GM12878 (cell line): Measurements from ENCODE around the gene PRR35. TPM values are rescaled to one million over a fixed set of nuclear protein-coding genes. Genes with fewer than 3 reads are reported as not detected.

Source experiments
- ATAC-seq: fragments of 200-7000 bp; cut with Tn5 transposase; 3 replicates; pipeline ENCODE4 v1.9.1; 2020; ENCODE audit warnings: mild to moderate bottlenecking, moderate library complexity
- BruUV-seq: library from RNA; stranded (reverse); fragments of 400-500 nt; replicated peaks from 2 replicates; lab custom pipeline; 2021; lab: Mats Ljungman, UMichigan
- CTCF ChIA-PET: fragments of 300-600 bp; sonication (Branson Sonifier 250); formaldehyde crosslinking; extraction: SDS; loops from one replicate; lab custom pipeline; 2021; ENCODE audit warnings: inconsistent platforms; lab: Yijun Ruan, JAX
- POLR2A ChIA-PET: fragments of 350-600 bp; formaldehyde crosslinking; extraction: SDS; loops from one replicate; lab custom pipeline; 2021; ENCODE audit warnings: inconsistent platforms; lab: Charles Lee
- RAD21 ChIA-PET: fragments of 300-600 bp; sonication (Branson Sonifier 250); formaldehyde crosslinking; loops from one replicate; lab custom pipeline; 2023; ENCODE audit warnings: antibody characterized with exemption; ENCODE audit not compliant: unreplicated experiment; lab: Charles Lee
- SMC1A ChIA-PET: fragments of 300-600 bp; sonication (Branson Sonifier 250); formaldehyde crosslinking; loops from one replicate; lab custom pipeline; 2023; ENCODE audit not compliant: unreplicated experiment, uncharacterized antibody; lab: Charles Lee
- DNase-seq: peaks from one replicate; pipeline ENCODE4 v3.0.0-alpha.2; 2011; ENCODE audit warnings: low read depth, low spot score
- FAIRE-seq: peaks from 3 replicates; lab custom pipeline; 2011; peaks lifted over from hg19 to GRCh38; lab: Jason Lieb, UNC
- H2AFZ ChIP-seq: 2 replicates; pipeline ENCODE4 v1.6.0; 2011; ENCODE audit warnings: low read depth, low read length, control low read depth; ENCODE audit not compliant: control insufficient read depth
- H3K27ac ChIP-seq: 2 replicates; pipeline ENCODE4 v1.5.1; 2011; ENCODE audit warnings: control low read depth; ENCODE audit not compliant: control insufficient read depth, insufficient read depth
- H3K27me3 ChIP-seq, 2 experiments: replicated peaks in 1 of 2; 2 replicates each; pipeline versions ENCODE4 v1.6.0 to v1.6.1; 2011; ENCODE audit warnings: low read length in 1 of 2; ENCODE audit not compliant: control insufficient read depth in 2 of 2, insufficient read depth in 2 of 2
- H3K36me3 ChIP-seq, 2 experiments: 2 replicates each; pipeline ENCODE4 v1.5.1; 2011; ENCODE audit warnings: low read length in 1 of 2; ENCODE audit not compliant: control insufficient read depth in 2 of 2, insufficient read depth in 2 of 2
- H3K4me1 ChIP-seq: 2 replicates; pipeline ENCODE4 v1.6.1; 2011; ENCODE audit warnings: mild to moderate bottlenecking, low read length, moderate library complexity, mixed read lengths; ENCODE audit not compliant: control insufficient read depth, insufficient read depth
- H3K4me2 ChIP-seq: 2 replicates; pipeline ENCODE4 v1.6.0; 2011; ENCODE audit warnings: control low read depth; ENCODE audit not compliant: control insufficient read depth, insufficient read depth
- H3K4me3 ChIP-seq: fragments of 200-600 bp; sonication (generic); 2 replicates; pipeline ENCODE4 v1.5.1; 2016
- H3K79me2 ChIP-seq: 2 replicates; pipeline ENCODE4 v1.6.0; 2011; ENCODE audit warnings: low read length; ENCODE audit not compliant: control insufficient read depth, insufficient read depth
- H3K9ac ChIP-seq: 2 replicates; pipeline ENCODE4 v1.8.0; 2011; ENCODE audit warnings: low read length, control low read depth, mixed read lengths; ENCODE audit not compliant: control insufficient read depth, insufficient read depth
- H3K9me3 ChIP-seq: replicated peaks from 3 replicates; pipeline ENCODE4 v1.5.1; 2011; ENCODE audit warnings: mild to moderate bottlenecking, low read length; ENCODE audit not compliant: control insufficient read depth, insufficient read depth
- H4K20me1 ChIP-seq: 2 replicates; pipeline ENCODE4 v1.6.0; 2011; ENCODE audit not compliant: control insufficient read depth, insufficient read depth
- ATF7 ChIP-seq: fragments of 450-650 bp; IDR thresholded peaks from 2 replicates; pipeline ENCODE4 v1.6.1; 2016; ENCODE audit warnings: low read depth, mild to moderate bottlenecking
- CEBPZ ChIP-seq: fragments of 150-350 bp; IDR thresholded peaks from 2 replicates; pipeline ENCODE4 v1.6.1; 2016; ENCODE audit warnings: low read depth, low read length
- EP300 ChIP-seq, 2 experiments: fragments of 150-350 bp in 1 of 2; IDR thresholded peaks; 2 replicates each; pipeline ENCODE4 v1.6.1; 2011 to 2012; ENCODE audit warnings: low read depth in 2 of 2, low read length in 2 of 2, borderline replicate concordance in 1 of 2, improper control_type of control experiment in 1 of 2, inconsistent platforms in 1 of 2; ENCODE audit not compliant: control insufficient read depth in 1 of 2
- ETV6 ChIP-seq, 2 experiments: fragments of 450-650 bp in 1 of 2; IDR thresholded peaks in 1 of 2; conservative IDR thresholded peaks in 1 of 2; 2 replicates each; pipeline ENCODE4 v1.6.1; 2014; ENCODE audit warnings: antibody characterized with exemption in 1 of 2, borderline replicate concordance in 1 of 2, low read depth in 1 of 2, mild to moderate bottlenecking in 1 of 2, moderate library complexity in 1 of 2
- IKZF2 ChIP-seq, 2 experiments: fragments of 450-650 bp; IDR thresholded peaks; 2 replicates each; pipeline ENCODE4 v1.6.1; 2017; ENCODE audit warnings: mild to moderate bottlenecking in 2 of 2, moderate library complexity in 2 of 2
- MAX ChIP-seq: IDR thresholded peaks from 2 replicates; pipeline ENCODE4 v1.6.1; 2012; ENCODE audit warnings: low read depth, low read length, improper control_type of control experiment
- NFXL1 ChIP-seq: fragments of 450-650 bp; IDR thresholded peaks from 2 replicates; pipeline ENCODE4 v1.6.1; 2017; ENCODE audit warnings: antibody characterized with exemption, mild to moderate bottlenecking, borderline replicate concordance
- PRDM15 ChIP-seq: fragments of 450-650 bp; formaldehyde crosslinking; IDR thresholded peaks from 2 replicates; pipeline ENCODE4 v1.4.0; 2020; ENCODE audit warnings: mild to moderate bottlenecking, moderate library complexity
- YY1 ChIP-seq: IDR thresholded peaks from 2 replicates; pipeline ENCODE4 v1.6.1; 2011; ENCODE audit warnings: low read depth, mild to moderate bottlenecking, low read length
- WGBS: methylation state at CpG from one replicate; pipeline ENCODE4 v1.1.6; 2016; ENCODE audit warnings: low lambda C conversion rate; ENCODE audit not compliant: insufficient replicate concordance, insufficient coverage; ENCODE audit errors: missing lambda C conversion rate; 5-methylcytosine and 5-hydroxymethylcytosine counted together
- in situ Hi-C: fragments of 300-500 bp; cut with MboI; formaldehyde crosslinking; loops from 9 replicates; pipeline ENCODE4 v1.14.3; 2018; ENCODE audit warnings: mixed read lengths
- intact Hi-C: fragments of 100-400 bp; cut with micrococcal nuclease; formaldehyde crosslinking; loops from one replicate; pipeline ENCODE4 v1.14.2; 2022; ENCODE audit not compliant: unreplicated experiment
- polyA plus RNA-seq, 11 experiments: library from polyadenylated mRNA; depleted of rRNA in 4 of 11; unstranded in 6 of 11; stranded (reverse) in 5 of 11; fragments of >200 nt; fragmentation: Nextera tagmentation in 4 of 11; fragmentation: Illumina TruSeq in 1 of 11; extraction: Ambion mirVana in 4 of 11; extraction: Trizol in 1 of 11; gene quantifications; 1 replicate in 1 of 11; 2 replicates in 10 of 11; pipeline versions ENCODE4 v1.2.1 to v1.2.3, GENCODE V29; 2011 to 2016; ENCODE audit warnings: inconsistent platforms in 2 of 11, missing spikeins in 2 of 11, low read depth in 1 of 11
- total RNA-seq, 4 experiments: library from RNA; depleted of rRNA in 3 of 4; stranded (reverse); fragments of >200 nt in 3 of 4; fragmentation: Illumina TruSeq in 1 of 4; extraction: Trizol in 1 of 4; gene quantifications; 2 replicates each; pipeline versions ENCODE4 v1.2.1 to v1.2.3, GENCODE V29; 2013 to 2021
- TF ChIP-seq, protein P1 (sequence below): fragments of 450-650 bp; IDR thresholded peaks from 2 replicates; pipeline ENCODE4 v1.6.1; 2014; ENCODE audit warnings: mild to moderate bottlenecking
- TF ChIP-seq, protein P2 (sequence below): IDR thresholded peaks from 2 replicates; pipeline ENCODE4 v1.6.1; 2012; ENCODE audit warnings: low read depth, low read length, improper control_type of control experiment

PRR35 gene
- total and polyA plus RNA-seq, 10 of the 15 experiments (the other 5 are each of a cell fraction or from before 2014, with no cell fraction given): not detected

GRCh38 chr16:591231-591630 is 31.0 kb downstream of the PRR35 start (continued):
- no peak for TF ChIP-seq ATF7
- TF ChIP-seq, protein P1, sequence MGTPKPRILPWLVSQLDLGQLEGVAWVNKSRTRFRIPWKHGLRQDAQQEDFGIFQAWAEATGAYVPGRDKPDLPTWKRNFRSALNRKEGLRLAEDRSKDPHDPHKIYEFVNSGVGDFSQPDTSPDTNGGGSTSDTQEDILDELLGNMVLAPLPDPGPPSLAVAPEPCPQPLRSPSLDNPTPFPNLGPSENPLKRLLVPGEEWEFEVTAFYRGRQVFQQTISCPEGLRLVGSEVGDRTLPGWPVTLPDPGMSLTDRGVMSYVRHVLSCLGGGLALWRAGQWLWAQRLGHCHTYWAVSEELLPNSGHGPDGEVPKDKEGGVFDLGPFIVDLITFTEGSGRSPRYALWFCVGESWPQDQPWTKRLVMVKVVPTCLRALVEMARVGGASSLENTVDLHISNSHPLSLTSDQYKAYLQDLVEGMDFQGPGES: no peak

DNA sequence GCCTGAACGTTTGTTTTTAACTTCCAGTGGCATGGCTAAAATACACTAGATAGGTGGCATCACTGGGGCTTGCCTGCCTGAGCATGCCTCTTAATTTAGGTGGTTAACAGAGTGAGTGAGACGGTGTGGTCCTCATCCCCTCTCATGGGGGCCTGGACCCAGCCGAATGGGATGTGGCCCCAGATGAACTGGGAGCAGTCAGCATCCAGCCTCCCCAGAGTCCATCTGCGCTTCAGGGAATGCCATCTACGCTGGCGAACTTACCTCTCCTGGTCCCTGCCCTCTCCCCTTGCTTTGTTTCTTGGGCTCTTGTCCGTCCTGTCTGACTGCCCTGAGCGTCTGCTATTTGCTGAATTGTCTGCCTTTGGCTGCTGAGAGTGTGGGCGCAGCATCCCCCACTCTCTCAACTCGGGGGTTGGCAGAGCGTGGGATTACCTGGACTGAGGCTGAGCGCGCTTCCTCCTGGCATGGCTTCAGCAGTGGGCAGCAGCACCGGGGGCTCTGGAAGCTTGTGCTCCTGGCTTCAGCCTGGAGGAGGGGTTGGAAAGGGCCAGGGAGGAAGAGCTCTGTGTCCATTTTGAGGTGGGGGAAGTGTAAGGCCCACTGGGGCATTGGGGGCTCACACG is 31.8 kb downstream of the PRR35 start:
- H3K27ac ChIP-seq: no peak overlapping the region
- no peak overlapping the region for H3K4me2 ChIP-seq
- DNase-seq (no peak), FAIRE-seq (no peak), ATAC-seq (no peak)
- peaks cover 28% of the 10 kb centered on the region for H3K79me2 ChIP-seq
- peaks cover 15% of the 10 kb centered on the region for H3K4me1 ChIP-seq
- ChIA-PET CTCF (interaction anchor here (1.0 kb wide), 1 partner anchor 205 kb away, joined by 4 read pairs; no protein-coding TSS in a partner anchor), RAD21 (no interaction called here), SMC1A (no interaction called here), POLR2A (interaction anchor here (1.4 kb wide), 1 partner anchor 44 kb away, joined by 3 read pairs; the partner anchor contains the start of gene METTL26)
- H3K9me3 ChIP-seq: no peaks in the 10 kb centered on the region
- in situ Hi-C loops (no loop called here), intact Hi-C loops (no loop called here)
- 77% methylated on average over 15 of the region's 15 CpGs for WGBS
- H3K4me3 ChIP-seq: no peak overlapping the region
- no peak overlapping the region for H2AFZ ChIP-seq
- BruUV-seq: no TSS peak
- no peaks in the 10 kb centered on the region for H3K36me3 ChIP-seq
- H3K9ac ChIP-seq: no peak overlapping the region
- no peaks in the 10 kb centered on the region for H3K27me3 ChIP-seq
- H4K20me1 ChIP-seq: no peaks in the 10 kb centered on the region
- TF ChIP-seq ETV6 (conservative IDR thresholded peaks at IDR 0.05 in 1 of 2, IDR thresholded peaks at IDR 0.05 in 1 of 2; ENCODE audit: borderline replicate concordance in 1 of 2, low read depth in 1 of 2) (no peak), MAX (no peak), EP300 (IDR thresholded peaks at IDR 0.05; ENCODE audit: borderline replicate concordance in 1 of 2, control insufficient read depth in 1 of 2, low read depth in 2 of 2, low read length in 2 of 2) (no peak), IKZF2 (IDR thresholded peaks at IDR 0.05) (no peak), NFXL1 (no peak), PRDM15 (no peak), CEBPZ (no peak), YY1 (no peak)
- TF ChIP-seq, protein P2, sequence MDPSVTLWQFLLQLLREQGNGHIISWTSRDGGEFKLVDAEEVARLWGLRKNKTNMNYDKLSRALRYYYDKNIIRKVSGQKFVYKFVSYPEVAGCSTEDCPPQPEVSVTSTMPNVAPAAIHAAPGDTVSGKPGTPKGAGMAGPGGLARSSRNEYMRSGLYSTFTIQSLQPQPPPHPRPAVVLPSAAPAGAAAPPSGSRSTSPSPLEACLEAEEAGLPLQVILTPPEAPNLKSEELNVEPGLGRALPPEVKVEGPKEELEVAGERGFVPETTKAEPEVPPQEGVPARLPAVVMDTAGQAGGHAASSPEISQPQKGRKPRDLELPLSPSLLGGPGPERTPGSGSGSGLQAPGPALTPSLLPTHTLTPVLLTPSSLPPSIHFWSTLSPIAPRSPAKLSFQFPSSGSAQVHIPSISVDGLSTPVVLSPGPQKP: no peak
